ENCODE measurements around the gene KRCC1. TPM values are rescaled to one million over a fixed set of nuclear protein-coding genes. Genes with fewer than 3 reads are reported as not detected.

The KRCC1 gene
- polyA plus RNA-seq, 2 of the 4 experiments (the other 2 are of a cell fraction) = 16.2 to 49.0 TPM

- no peak for TF ChIP-seq MYC (IDR thresholded peaks at IDR 0.05; ENCODE audit: borderline replicate concordance, low read length)
Measured at GRCh38 chr2:88024509-88024908, 31.1 kb downstream of the KRCC1 start (continued).

DNA sequence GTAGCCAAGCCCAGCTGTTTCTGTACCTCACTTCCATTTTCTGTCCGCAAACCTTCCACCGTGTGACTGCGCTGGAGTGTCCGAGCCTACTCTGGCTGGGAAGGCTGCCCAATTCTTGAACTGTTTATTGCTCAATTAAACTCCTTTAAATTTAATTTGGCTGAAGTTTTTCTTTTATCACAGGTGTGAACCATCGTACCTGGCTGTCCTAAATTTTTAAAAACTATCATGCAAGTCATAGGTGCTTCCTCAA, 33.0 kb downstream of the KRCC1 start:
- no peak for ATAC-seq
- ChIA-PET CTCF (no interaction called here), POLR2A (no interaction called here)
- no peak for FAIRE-seq
- Histone ChIP-seq H3K27ac (no peak overlapping the region), H3K9me3 (no peaks in the 10 kb centered on the region), H3K4me3 (no peak overlapping the region), H3K4me2 (no peak overlapping the region), H3K4me1 (no peaks in the 10 kb centered on the region; the same call in 2 of the 3 replicates)
- DNase-seq (ENCODE audit: low read depth in 1 of 2, low spot score in 1 of 2) = no peak
- WGBS (ENCODE audit: missing lambda C conversion rate) = 96% methylated on average over 5 of the region's 5 CpGs
- TF ChIP-seq NFE2L2 (conservative IDR thresholded peaks at IDR 0.05; ENCODE audit: low read length) = no peak
- no peak for TF ChIP-seq TP53 (CRISPR knock-in tag; IDR thresholded peaks at IDR 0.05)
- no peak for TF ChIP-seq RFX5 (IDR thresholded peaks at IDR 0.05)
- no peak for TF ChIP-seq FOXS1 (CRISPR knock-in tag; IDR thresholded peaks at IDR 0.05)
- no peak for TF ChIP-seq EHF (CRISPR knock-in tag; IDR thresholded peaks at IDR 0.05)
- no peak for TF ChIP-seq EHMT2 (IDR thresholded peaks at IDR 0.05; ENCODE audit: low read depth)
- no peak for TF ChIP-seq HMGXB4 (CRISPR knock-in tag; IDR thresholded peaks at IDR 0.05; ENCODE audit: borderline replicate concordance)
- no peak for TF ChIP-seq SMC3 (IDR thresholded peaks at IDR 0.05)
- TF ChIP-seq REST (IDR thresholded peaks at IDR 0.05) = no peak
- TF ChIP-seq EP300 (IDR thresholded peaks at IDR 0.05) = no peak
- TF ChIP-seq TFCP2L1 (CRISPR knock-in tag; IDR thresholded peaks at IDR 0.05) = no peak
- no peak for TF ChIP-seq CBX8 (IDR thresholded peaks at IDR 0.05)
- TF ChIP-seq CHD4 (IDR thresholded peaks at IDR 0.05; ENCODE audit: borderline replicate concordance) = no peak
- TF ChIP-seq NPAS2 (CRISPR knock-in tag; IDR thresholded peaks at IDR 0.05; ENCODE audit: borderline replicate concordance) = no peak
- no peak for TF ChIP-seq CEBPB (IDR thresholded peaks at IDR 0.05)
- no peak for TF ChIP-seq RCOR1 (IDR thresholded peaks at IDR 0.05; ENCODE audit: low read depth, low read length)
- TF ChIP-seq MAZ (IDR thresholded peaks at IDR 0.05; ENCODE audit: borderline replicate concordance, low read depth, low read length) = no peak
- TF ChIP-seq MYC (IDR thresholded peaks at IDR 0.05; ENCODE audit: borderline replicate concordance, low read length) = no peak
- TF ChIP-seq KDM1A (IDR thresholded peaks at IDR 0.05; ENCODE audit: low read depth) = no peak
- no peak for TF ChIP-seq USF2 (IDR thresholded peaks at IDR 0.05)

GRCh38 chr2:88019985-88020384, 35.6 kb downstream of the KRCC1 start:
- CTCF ChIA-PET = interaction anchor here (0.7 to 1.7 kb wide), 5 partner anchors 8 to 41 kb away, joined by 3 to 5 read pairs (median 3); no protein-coding TSS in a partner anchor
- ATAC-seq (no peak), DNase-seq (ENCODE audit: low read depth in 1 of 2, low spot score in 1 of 2) (no peak), FAIRE-seq (no peak)
- no peaks in the 10 kb centered on the region for H3K9me3 ChIP-seq
- no peak overlapping the region for H3K4me2 ChIP-seq
- H3K4me3 ChIP-seq = no peak overlapping the region
- H3K4me1 ChIP-seq = peaks cover 12% of the 10 kb centered on the region
- 88% methylated on average over 3 of the region's 3 CpGs for WGBS (ENCODE audit: missing lambda C conversion rate)
- no peak overlapping the region for H3K27ac ChIP-seq
- POLR2A ChIA-PET = interaction anchor here (1.3 kb wide), 1 partner anchor 20 kb away, joined by 4 read pairs; no protein-coding TSS in a partner anchor
- TF ChIP-seq FOXS1 (CRISPR knock-in tag; IDR thresholded peaks at IDR 0.05) (no peak), EHF (CRISPR knock-in tag; IDR thresholded peaks at IDR 0.05) (no peak), FOSL2 (IDR thresholded peaks at IDR 0.05) (no peak), FOSL2 (CRISPR knock-in tag; IDR thresholded peaks at IDR 0.05) (no peak), JUN (IDR thresholded peaks at IDR 0.05) (no peak), JUNB (IDR thresholded peaks at IDR 0.05) (no peak), CEBPB (IDR thresholded peaks at IDR 0.05) (no peak), POLR2AphosphoS2 (conservative IDR thresholded peaks at IDR 0.05; ENCODE audit: low read length) (no peak), ELK1 (IDR thresholded peaks at IDR 0.05; ENCODE audit: low read depth, low read length) (no peak), BHLHE40 (IDR thresholded peaks at IDR 0.05; ENCODE audit: low read depth, low read length) (no peak), USF2 (IDR thresholded peaks at IDR 0.05) (no peak), NFE2L2 (conservative IDR thresholded peaks at IDR 0.05; ENCODE audit: low read length) (no peak), ZC3H11A (IDR thresholded peaks at IDR 0.05) (no peak), KDM1A (IDR thresholded peaks at IDR 0.05; ENCODE audit: low read depth) (no peak), NR3C1 (IDR thresholded peaks at IDR 0.05) (no peak), HOXA7 (CRISPR knock-in tag; IDR thresholded peaks at IDR 0.05) (no peak)

Data from A549 (cell line).